GM03348 (cell line): ENCODE results near the gene RAB3GAP1.
"Not testable (repeated sequence)": the region's sequence is repeated elsewhere in the genome, so short reads cannot be mapped to it uniquely, and the experiment has no call there.

Source experiments
- DNase-seq: peaks from one replicate; pipeline ENCODE4 v3.0.0; 2012; ENCODE audit warnings: low spot score

The RAB3GAP1 gene

GRCh38 chr2:135052042-135052876 is at the start of gene RAB3GAP1:
TSS of gene RAB3GAP1 (plus strand) at chr2:135052292. CDS start at chr2:135052308, 16 bp downstream.
- peak; percentile 95 for DNase-seq

GRCh38 chr2:135002836-135003235 is 49.3 kb upstream of the RAB3GAP1 start:
- DNase-seq, result no peak

GRCh38 chr2:135004005-135004746 is 47.9 kb upstream of the RAB3GAP1 start:
- DNase-seq, result peak; percentile 93

GRCh38 chr2:135005753-135006152 is 46.3 kb upstream of the RAB3GAP1 start:
- DNase-seq, result no peak

GRCh38 chr2:135009339-135009738 is 42.8 kb upstream of the RAB3GAP1 start:
- DNase-seq, result no peak

GRCh38 chr2:135010200-135010942 is 41.7 kb upstream of the RAB3GAP1 start:
- no peak for DNase-seq

- DNase-seq, result no peak
These were observed 40.5 kb upstream of the RAB3GAP1 start for GRCh38 chr2:135011633-135012032.

GRCh38 chr2:135021618-135022017 is 30.5 kb upstream of the RAB3GAP1 start:
- no peak for DNase-seq

- DNase-seq, result no peak
These were observed 28.9 kb upstream of the RAB3GAP1 start for GRCh38 chr2:135022952-135023880.

GRCh38 chr2:135023886-135024485 is 28.1 kb upstream of the RAB3GAP1 start:
- no peak for DNase-seq

- no peak for DNase-seq
These were observed 22.5 kb upstream of the RAB3GAP1 start for GRCh38 chr2:135029481-135030134.

GRCh38 chr2:135030826-135031225 is 21.3 kb upstream of the RAB3GAP1 start:
- peak; percentile 50 for DNase-seq

GRCh38 chr2:135033216-135033615 is 18.9 kb upstream of the RAB3GAP1 start:
- not testable (repeated sequence) for DNase-seq

- DNase-seq, result no peak
These were observed 14.3 kb upstream of the RAB3GAP1 start for GRCh38 chr2:135037831-135038230.

- no peak for DNase-seq
These were observed 8.7 kb upstream of the RAB3GAP1 start for GRCh38 chr2:135043345-135043744.

GRCh38 chr2:135047300-135047699 is 4.8 kb upstream of the RAB3GAP1 start, which contains the start of gene MAP3K19:
TSS of gene MAP3K19 (minus strand) at chr2:135047447. CDS start at chr2:135024647, 22,800 bp downstream.
- no peak for DNase-seq

- no peak for DNase-seq
These were observed 4.0 kb upstream of the RAB3GAP1 start for GRCh38 chr2:135048122-135048521.

GRCh38 chr2:135050132-135050531 is 2.0 kb upstream of the RAB3GAP1 start:
- DNase-seq, result no peak

GRCh38 chr2:135050684-135051083 is 1.4 kb upstream of the RAB3GAP1 start:
- no peak for DNase-seq

- DNase-seq, result peak; percentile 11
These were observed 944 bp downstream of the RAB3GAP1 start for GRCh38 chr2:135052997-135053474.
